SK-N-SH (cell line): ENCODE data around the gene TCF23.

ENCODE experiments used
- RAD21 ChIP-seq: IDR thresholded peaks from 2 replicates; pipeline ENCODE4 v1.6.1; 2012; ENCODE audit warnings: mild to moderate bottlenecking, low read length
- TF ChIP-seq, protein P1 (sequence below): fragments of 200-600 bp; sonication (generic); IDR thresholded peaks from 2 replicates; pipeline ENCODE4 v1.6.1; 2017; ENCODE audit warnings: antibody characterized with exemption, mild to moderate bottlenecking, moderate library complexity

DNA sequence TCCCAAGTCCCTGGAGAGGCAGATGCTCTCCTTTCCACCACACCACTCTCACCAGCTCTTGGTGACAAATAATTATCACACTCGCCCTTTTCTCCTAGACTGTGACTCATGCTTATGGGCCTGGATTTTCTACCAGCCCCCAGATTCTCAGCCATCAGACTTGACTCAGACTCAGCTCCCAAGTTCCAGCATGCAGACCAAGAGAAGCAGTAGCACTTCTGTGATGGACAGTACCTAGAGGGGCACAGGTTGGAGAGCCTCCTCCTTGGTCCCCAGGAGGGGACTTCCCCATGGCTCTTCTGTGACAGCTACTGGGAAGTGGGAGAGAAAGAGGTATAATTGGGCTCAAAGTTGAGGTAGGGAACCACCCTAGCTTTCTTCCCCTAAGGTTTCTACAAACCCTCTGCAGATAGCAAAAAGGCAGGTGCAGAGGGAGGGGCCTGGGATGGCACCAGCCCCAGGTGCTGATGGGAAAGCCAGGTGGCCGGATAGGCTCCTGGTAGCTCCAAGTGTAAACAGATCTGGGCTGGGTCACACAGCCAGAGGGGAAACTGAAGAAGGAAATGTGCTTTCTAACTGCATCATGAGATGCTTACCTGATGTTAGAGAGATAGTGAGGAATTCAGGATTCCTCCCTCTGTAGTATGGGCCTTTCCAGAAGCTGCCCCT lies 4.1 kb downstream of the TCF23 start:
- TF ChIP-seq RAD21 = no peak
- TF ChIP-seq, protein P1, sequence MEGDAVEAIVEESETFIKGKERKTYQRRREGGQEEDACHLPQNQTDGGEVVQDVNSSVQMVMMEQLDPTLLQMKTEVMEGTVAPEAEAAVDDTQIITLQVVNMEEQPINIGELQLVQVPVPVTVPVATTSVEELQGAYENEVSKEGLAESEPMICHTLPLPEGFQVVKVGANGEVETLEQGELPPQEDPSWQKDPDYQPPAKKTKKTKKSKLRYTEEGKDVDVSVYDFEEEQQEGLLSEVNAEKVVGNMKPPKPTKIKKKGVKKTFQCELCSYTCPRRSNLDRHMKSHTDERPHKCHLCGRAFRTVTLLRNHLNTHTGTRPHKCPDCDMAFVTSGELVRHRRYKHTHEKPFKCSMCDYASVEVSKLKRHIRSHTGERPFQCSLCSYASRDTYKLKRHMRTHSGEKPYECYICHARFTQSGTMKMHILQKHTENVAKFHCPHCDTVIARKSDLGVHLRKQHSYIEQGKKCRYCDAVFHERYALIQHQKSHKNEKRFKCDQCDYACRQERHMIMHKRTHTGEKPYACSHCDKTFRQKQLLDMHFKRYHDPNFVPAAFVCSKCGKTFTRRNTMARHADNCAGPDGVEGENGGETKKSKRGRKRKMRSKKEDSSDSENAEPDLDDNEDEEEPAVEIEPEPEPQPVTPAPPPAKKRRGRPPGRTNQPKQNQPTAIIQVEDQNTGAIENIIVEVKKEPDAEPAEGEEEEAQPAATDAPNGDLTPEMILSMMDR = no peak
